HCT116 (cell line): ENCODE data around the gene STC2. TPM values are rescaled to one million over a fixed set of nuclear protein-coding genes. Genes with fewer than 3 reads are reported as not detected.

ENCODE experiments used
- ATAC-seq: fragments of 200-7000 bp; cut with Tn5 transposase; 2 replicates; pipeline ENCODE4 v1.9.1; 2020; ENCODE audit warnings: mild to moderate bottlenecking, moderate library complexity
- BruUV-seq: library from RNA; stranded (reverse); fragments of 400-500 nt; replicated peaks from 2 replicates; lab custom pipeline; 2021; lab: Mats Ljungman, UMichigan
- CTCF ChIA-PET: fragments of 300-600 bp; sonication (Branson Sonifier 250); formaldehyde crosslinking; loops from one replicate; lab custom pipeline; 2021; ENCODE audit warnings: antibody characterized with exemption; lab: Charles Lee
- POLR2A ChIA-PET: fragments of 300-600, 350-600 bp; sonication (Branson Sonifier 250); formaldehyde crosslinking; loops from one replicate; lab custom pipeline; 2021; ENCODE audit warnings: antibody characterized with exemption; lab: Charles Lee
- RAD21 ChIA-PET, 2 experiments: fragments of 300-600 bp; sonication (Branson Sonifier 250); formaldehyde crosslinking; loops; one replicate each; lab custom pipeline; 2023; ENCODE audit warnings: low total read pairs in 2 of 2; ENCODE audit not compliant: uncharacterized antibody in 2 of 2, unreplicated experiment in 2 of 2, low non-redundant PET in 1 of 2; lab: Charles Lee
- DNase-seq: peaks from one replicate; pipeline ENCODE4 v3.0.0-alpha.2; 2010; ENCODE audit warnings: low read depth, low spot score
- H2AFZ ChIP-seq: fragments of 200-600 bp; shearing (Covaris generic), sonication (generic); 2 replicates; pipeline ENCODE4 v1.6.1; 2017; ENCODE audit warnings: low read depth, mixed run types, mixed read lengths, antibody characterized with exemption, low read length; ENCODE audit not compliant: poor library complexity, severe bottlenecking
- H3K27ac ChIP-seq: 2 replicates; pipeline ENCODE4 v1.5.1; 2012; ENCODE audit warnings: low read depth, low read length
- H3K27me3 ChIP-seq: fragments of 200-600 bp; sonication (generic); 2 replicates; pipeline ENCODE4 v1.6.1; 2016; ENCODE audit warnings: mixed run types, low read length, mixed read lengths; ENCODE audit not compliant: insufficient read depth
- H3K36me3 ChIP-seq, 2 experiments: fragments of 200-500 bp in 1 of 2; fragments of 200-600 bp in 1 of 2; sonication (Bioruptor generic) in 1 of 2; sonication (generic) in 1 of 2; 2 replicates each; pipeline versions ENCODE4 v1.5.1 to v1.6.1; 2014 to 2016; ENCODE audit warnings: low read length in 2 of 2, inconsistent platforms in 1 of 2, mixed read lengths in 1 of 2, mixed run types in 1 of 2; ENCODE audit not compliant: insufficient read depth in 2 of 2, control insufficient read depth in 1 of 2
- H3K4me1 ChIP-seq, 2 experiments: fragments of 200-600 bp in 1 of 2; sonication (generic) in 1 of 2; 2 replicates each; pipeline versions ENCODE4 v1.5.1 to v1.6.1; 2012 to 2017; ENCODE audit warnings: low read length in 2 of 2, inconsistent platforms in 1 of 2, mild to moderate bottlenecking in 1 of 2, mixed read lengths in 1 of 2, mixed run types in 1 of 2, moderate library complexity in 1 of 2; ENCODE audit not compliant: insufficient read depth in 2 of 2, control insufficient read depth in 1 of 2
- H3K4me2 ChIP-seq: fragments of 200-600 bp; sonication (generic); 2 replicates; pipeline ENCODE4 v1.6.1; 2017; ENCODE audit warnings: mixed run types, low read length, mixed read lengths
- H3K4me3 ChIP-seq, 2 experiments: fragments of 200-600 bp in 1 of 2; sonication (generic) in 1 of 2; replicated peaks in 1 of 2; 2 replicates each; pipeline ENCODE4 v1.5.1; 2011 to 2016; ENCODE audit warnings: low read length in 2 of 2, control low read depth in 1 of 2, low read depth in 1 of 2, mild to moderate bottlenecking in 1 of 2, mixed read lengths in 1 of 2, mixed run types in 1 of 2
- H3K79me2 ChIP-seq: fragments of 200-600 bp; sonication (generic); 2 replicates; pipeline ENCODE4 v1.6.1; 2017; ENCODE audit warnings: mild to moderate bottlenecking, mixed run types, low read length, moderate library complexity, mixed read lengths; ENCODE audit not compliant: insufficient read depth
- H3K9ac ChIP-seq: fragments of 200-600 bp; sonication (generic); 2 replicates; pipeline ENCODE4 v1.6.1; 2016; ENCODE audit warnings: low read length, mixed read lengths
- H3K9me2 ChIP-seq: fragments of 200-600 bp; sonication (generic), shearing (Covaris generic); 2 replicates; pipeline ENCODE4 v1.6.1; 2017; ENCODE audit warnings: mixed run types, mild to moderate bottlenecking, moderate library complexity; ENCODE audit not compliant: insufficient read depth
- H3K9me3 ChIP-seq, 2 experiments: fragments of 200-500 bp in 1 of 2; fragments of 200-600 bp in 1 of 2; sonication (Bioruptor generic) in 1 of 2; sonication (generic) in 1 of 2; 2 replicates each; pipeline ENCODE4 v1.6.1; 2014 to 2017; ENCODE audit warnings: low read length in 2 of 2, mixed read lengths in 2 of 2, inconsistent platforms in 1 of 2, low read depth in 1 of 2, mild to moderate bottlenecking in 1 of 2, mixed run types in 1 of 2, moderate library complexity in 1 of 2; ENCODE audit not compliant: control insufficient read depth in 1 of 2, insufficient read depth in 1 of 2
- H4K20me1 ChIP-seq: fragments of 200-600 bp; sonication (generic), shearing (Covaris generic); 2 replicates; pipeline ENCODE4 v1.6.1; 2017; ENCODE audit warnings: mixed run types, mild to moderate bottlenecking, moderate library complexity; ENCODE audit not compliant: insufficient read depth
- ATF3 ChIP-seq: IDR thresholded peaks from 2 replicates; pipeline ENCODE4 v1.6.1; 2012
- CEBPB ChIP-seq: IDR thresholded peaks from 2 replicates; pipeline ENCODE4 v1.6.1; 2012; ENCODE audit warnings: low read depth
- EGR1 ChIP-seq: IDR thresholded peaks from 2 replicates; pipeline ENCODE4 v1.6.1; 2012; ENCODE audit warnings: low read depth
- EZH2 ChIP-seq: fragments of 200-600 bp; sonication (generic); IDR thresholded peaks from 2 replicates; pipeline ENCODE4 v1.6.1; 2017; ENCODE audit warnings: antibody characterized with exemption, mixed run types
- JUND ChIP-seq: IDR thresholded peaks from 2 replicates; pipeline ENCODE4 v1.6.1; 2012
- MAX ChIP-seq: IDR thresholded peaks from 2 replicates; pipeline ENCODE4 v1.6.1; 2012
- POLR2A ChIP-seq: IDR thresholded peaks from 2 replicates; pipeline ENCODE4 v1.7.0; 2011; ENCODE audit warnings: borderline replicate concordance; ENCODE audit not compliant: insufficient read depth, insufficient read length; ENCODE audit errors: extremely low read depth
- POLR2AphosphoS5 ChIP-seq: IDR thresholded peaks from 2 replicates; pipeline ENCODE4 v1.6.1; 2011; ENCODE audit warnings: mild to moderate bottlenecking, low read depth, low read length, moderate library complexity
- SIN3A ChIP-seq: IDR thresholded peaks from 2 replicates; pipeline ENCODE4 v1.6.1; 2012; ENCODE audit warnings: low read depth
- TCF7L2 ChIP-seq: IDR thresholded peaks from 2 replicates; pipeline ENCODE4 v1.7.0; 2011; ENCODE audit warnings: borderline replicate concordance, inconsistent platforms; ENCODE audit not compliant: insufficient read depth, insufficient read length; ENCODE audit errors: extremely low read depth
- YY1 ChIP-seq: IDR thresholded peaks from 2 replicates; pipeline ENCODE4 v1.6.1; 2011; ENCODE audit warnings: low read length, low read depth, moderate library complexity, mild to moderate bottlenecking; ENCODE audit not compliant: insufficient replicate concordance; ENCODE audit errors: extremely low read depth
- ZBTB33 ChIP-seq: IDR thresholded peaks from 2 replicates; pipeline ENCODE4 v1.6.1; 2011; ENCODE audit warnings: mild to moderate bottlenecking, low read length, moderate library complexity; ENCODE audit not compliant: insufficient replicate concordance; ENCODE audit errors: extremely low read depth
- intact Hi-C: fragments of 100-400 bp; cut with micrococcal nuclease; formaldehyde crosslinking; loops from 2 replicates; pipeline ENCODE4 v1.10.0; 2022
- total RNA-seq: library from RNA; stranded (reverse); gene quantifications from one replicate; pipeline ENCODE4 v1.2.1, GENCODE V29; 2021; ENCODE audit not compliant: unreplicated experiment

The STC2 gene
- total RNA-seq, 1 experiment from 2014 or later = 97.3 TPM

- TF ChIP-seq ZBTB33 = no peak
- no peak for TF ChIP-seq EGR1
- TF ChIP-seq YY1 = no peak
- TF ChIP-seq POLR2AphosphoS5 = no peak
- TF ChIP-seq EZH2 = no peak
- no peak for TF ChIP-seq CEBPB
- no peak for TF ChIP-seq POLR2A
- TF ChIP-seq TCF7L2 = no peak
- no peak for TF ChIP-seq SIN3A
- TF ChIP-seq JUND = no peak
- no peak for TF ChIP-seq ATF3
- no peak for TF ChIP-seq MAX
- ATAC-seq (no peak), DNase-seq (no peak)
- no peaks in the 10 kb centered on the region for H3K36me3 ChIP-seq
- CTCF ChIA-PET = no interaction called here
- intact Hi-C loops = no loop called here
- H3K27me3 ChIP-seq = no peaks in the 10 kb centered on the region
- H2AFZ ChIP-seq = no peak overlapping the region
- H3K9me3 ChIP-seq = no peaks in the 10 kb centered on the region
- no peak overlapping the region for H3K4me3 ChIP-seq
- no peaks in the 10 kb centered on the region for H4K20me1 ChIP-seq
- H3K27ac ChIP-seq = no peak overlapping the region
- H3K9ac ChIP-seq = no peak overlapping the region
- H3K79me2 ChIP-seq = no peaks in the 10 kb centered on the region
- no peaks in the 10 kb centered on the region for H3K9me2 ChIP-seq
- BruUV-seq = no TSS peak
- H3K4me2 ChIP-seq = no peak overlapping the region
- RAD21 ChIA-PET = no interaction called here
- peaks cover 8 to 12% of the 10 kb centered on the region in 2 experiments for H3K4me1 ChIP-seq
- POLR2A ChIA-PET = no interaction called here
These were observed 49.0 kb downstream of the STC2 start for GRCh38 chr5:173279166-173279565.
